Natural killer cell (primary cell): ENCODE measurements around the gene AGAP5. TPM values are rescaled to one million over a fixed set of nuclear protein-coding genes. Genes with fewer than 3 reads are reported as not detected.
A peak's percentile ranks its signal among the peaks of the same experiment; 100 is the strongest.

Experiments
- ATAC-seq, 3 donors: fragments of 150-1000 bp in 2 of 3; fragments of 200-7000 bp in 1 of 3; cut with Tn5 transposase; 1 replicate in 1 of 3; 2 replicates in 2 of 3; pipeline ENCODE4 v1.10.0; 2021; ENCODE audit warnings: mild to moderate bottlenecking in 2 of 3, moderate library complexity in 2 of 3
- DNase-seq, 2 donors: peaks; one replicate each; pipeline versions ENCODE4 v3.0.0 to v3.0.0-alpha.2; 2013 to 2021; ENCODE audit warnings: mixed read lengths in 1 of 2
- H3K27ac ChIP-seq: one replicate; pipeline ENCODE4 v1.5.1; 2013; ENCODE audit warnings: mild to moderate bottlenecking, low read length
- H3K27me3 ChIP-seq: one replicate; pipeline ENCODE4 v1.6.1; 2013; ENCODE audit warnings: low read length; ENCODE audit not compliant: control insufficient read depth, insufficient read depth
- H3K36me3 ChIP-seq: one replicate; pipeline ENCODE4 v1.6.1; 2013; ENCODE audit warnings: low read length; ENCODE audit not compliant: control insufficient read depth, insufficient read depth
- H3K4me1 ChIP-seq: one replicate; pipeline ENCODE4 v1.6.1; 2013; ENCODE audit warnings: low read length; ENCODE audit not compliant: control insufficient read depth, insufficient read depth
- H3K4me3 ChIP-seq: one replicate; pipeline ENCODE4 v1.5.1; 2013; ENCODE audit warnings: low read length
- H3K9me3 ChIP-seq: one replicate; pipeline ENCODE4 v1.6.1; 2013; ENCODE audit warnings: low read length; ENCODE audit not compliant: control insufficient read depth, insufficient read depth
- H3K27ac Mint-ChIP-seq, 2 donors: one replicate each; pipeline ENCODE4 v1.8.0; 2022; ENCODE audit warnings: mild to moderate bottlenecking in 2 of 2, mixed read lengths in 2 of 2, moderate library complexity in 1 of 2
- H3K27me3 Mint-ChIP-seq, 2 donors: one replicate each; pipeline ENCODE4 v1.8.0; 2022; ENCODE audit warnings: low read depth in 2 of 2, mixed read lengths in 2 of 2
- H3K36me3 Mint-ChIP-seq: one replicate; pipeline ENCODE4 v1.8.0; 2022; ENCODE audit warnings: mixed read lengths
- H3K4me1 Mint-ChIP-seq, 2 donors: one replicate each; pipeline ENCODE4 v1.8.0; 2022; ENCODE audit warnings: mixed read lengths in 2 of 2
- H3K4me3 Mint-ChIP-seq: one replicate; pipeline ENCODE4 v1.8.0; 2022; ENCODE audit warnings: mild to moderate bottlenecking, moderate library complexity, mixed read lengths
- H3K9me3 Mint-ChIP-seq, 2 donors: one replicate each; pipeline ENCODE4 v1.8.0; 2022; ENCODE audit warnings: mixed read lengths in 2 of 2
- WGBS: methylation state at CpG from one replicate; pipeline ENCODE4 v1.1.7; 2013; ENCODE audit warnings: missing lambda C conversion rate; ENCODE audit not compliant: insufficient coverage; 5-methylcytosine and 5-hydroxymethylcytosine counted together
- intact Hi-C: fragments of 100-400 bp; cut with micrococcal nuclease; formaldehyde crosslinking; loops from one replicate; pipeline ENCODE4 v1.14.2; 2022
- total RNA-seq, 4 donors: library from RNA; stranded (reverse); fragments of 120-200 nt in 1 of 4; gene quantifications; one replicate each; pipeline versions ENCODE4 v1.2.3 to v1.2.4, GENCODE V29; 2013 to 2022
- TF ChIP-seq, protein P1 (sequence below): fragments of 200-600 bp; IDR thresholded peaks from one replicate; pipeline ENCODE4 v1.8.0; 2022; ENCODE audit warnings: antibody characterized with exemption

AGAP5 gene
- total RNA-seq, 3 donors from 2014 or later (not counting 1 experiment from before 2014, with no cell fraction given) = 8.4 to 14.6 (median 9.4) TPM

DNA sequence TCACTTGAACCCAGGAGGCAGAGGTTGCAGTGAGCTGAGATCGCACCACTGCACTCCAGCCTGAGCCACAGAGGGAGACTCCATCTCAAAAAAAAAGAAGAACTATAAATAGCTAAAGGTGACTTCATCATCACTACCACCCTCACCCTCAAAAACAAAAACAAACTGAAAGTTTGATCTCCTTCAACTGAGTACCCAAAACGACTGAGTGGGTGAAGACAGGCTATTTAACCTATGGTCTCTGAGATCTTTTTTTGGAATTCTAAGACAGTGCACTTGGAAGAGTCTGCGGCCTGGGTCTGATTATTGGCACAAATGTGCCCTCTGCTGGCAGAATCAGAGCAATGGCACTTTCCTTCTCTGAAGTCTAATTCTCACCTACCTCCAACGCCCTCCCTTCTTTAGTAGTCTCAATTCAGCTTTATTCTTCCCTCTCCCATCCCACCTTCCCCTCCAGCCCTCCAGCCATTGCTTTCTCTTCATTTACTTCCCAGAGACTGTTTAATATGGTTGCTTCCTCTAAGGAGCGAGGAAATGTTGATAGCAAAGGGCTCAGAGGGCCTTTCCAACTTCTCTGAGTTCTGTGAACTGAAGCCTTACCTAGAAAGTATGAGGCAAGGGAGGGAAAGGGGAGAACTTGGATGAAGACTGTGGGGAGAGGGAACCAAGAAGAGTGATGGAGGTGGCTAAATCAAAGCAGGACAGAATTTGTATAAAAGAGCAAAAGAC is 53.7 kb downstream of the AGAP5 start:
- ATAC-seq = peak; percentile 62 to 84 (median 84)
- TF ChIP-seq, protein P1, sequence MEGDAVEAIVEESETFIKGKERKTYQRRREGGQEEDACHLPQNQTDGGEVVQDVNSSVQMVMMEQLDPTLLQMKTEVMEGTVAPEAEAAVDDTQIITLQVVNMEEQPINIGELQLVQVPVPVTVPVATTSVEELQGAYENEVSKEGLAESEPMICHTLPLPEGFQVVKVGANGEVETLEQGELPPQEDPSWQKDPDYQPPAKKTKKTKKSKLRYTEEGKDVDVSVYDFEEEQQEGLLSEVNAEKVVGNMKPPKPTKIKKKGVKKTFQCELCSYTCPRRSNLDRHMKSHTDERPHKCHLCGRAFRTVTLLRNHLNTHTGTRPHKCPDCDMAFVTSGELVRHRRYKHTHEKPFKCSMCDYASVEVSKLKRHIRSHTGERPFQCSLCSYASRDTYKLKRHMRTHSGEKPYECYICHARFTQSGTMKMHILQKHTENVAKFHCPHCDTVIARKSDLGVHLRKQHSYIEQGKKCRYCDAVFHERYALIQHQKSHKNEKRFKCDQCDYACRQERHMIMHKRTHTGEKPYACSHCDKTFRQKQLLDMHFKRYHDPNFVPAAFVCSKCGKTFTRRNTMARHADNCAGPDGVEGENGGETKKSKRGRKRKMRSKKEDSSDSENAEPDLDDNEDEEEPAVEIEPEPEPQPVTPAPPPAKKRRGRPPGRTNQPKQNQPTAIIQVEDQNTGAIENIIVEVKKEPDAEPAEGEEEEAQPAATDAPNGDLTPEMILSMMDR = peak; percentile 85

DNA sequence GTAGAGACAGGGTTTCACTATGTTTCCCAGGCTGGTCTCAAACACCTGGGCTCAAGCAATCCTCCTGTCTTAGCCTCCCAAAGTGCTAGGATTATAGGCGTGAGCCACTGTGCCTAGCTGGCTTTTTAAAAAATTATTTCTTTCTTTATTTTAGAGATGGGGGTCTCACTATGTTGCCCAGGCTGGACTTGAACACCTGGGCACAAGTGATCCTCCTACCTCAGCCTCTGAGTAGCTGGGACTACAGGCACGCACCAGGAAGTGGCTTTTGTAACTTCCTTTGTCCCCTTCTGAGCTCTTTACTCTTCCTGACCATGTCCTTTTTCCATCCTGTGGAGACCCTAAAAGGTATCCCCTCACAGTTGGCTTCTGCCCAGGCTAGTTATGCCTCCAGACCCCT is 54.5 kb downstream of the AGAP5 start:
- no peaks in the 10 kb centered on the region for H3K27me3 ChIP-seq
- no peak for ATAC-seq
- H3K9me3 Mint-ChIP-seq = no peaks in the 10 kb centered on the region
- H3K4me3 Mint-ChIP-seq = no peak overlapping the region
- TF ChIP-seq, protein P1 = no peak
- H3K27ac ChIP-seq = no peak overlapping the region
- peaks cover 0 to 3% of the 10 kb centered on the region in 2 donors for H3K27me3 Mint-ChIP-seq
- H3K36me3 ChIP-seq = no peaks in the 10 kb centered on the region
- H3K4me1 ChIP-seq = peaks cover 13% of the 10 kb centered on the region
- H3K4me3 ChIP-seq = no peak overlapping the region
- H3K4me1 Mint-ChIP-seq = peaks cover 0 to 15% of the 10 kb centered on the region in 2 donors
- H3K36me3 Mint-ChIP-seq = no peaks in the 10 kb centered on the region
- DNase-seq = no peak
- peak overlapping the region in 1 of 2 donors; percentile 2 for H3K27ac Mint-ChIP-seq
- 61% methylated on average over 2 of the region's 2 CpGs for WGBS
- intact Hi-C loops = no loop called here
- H3K9me3 ChIP-seq = no peaks in the 10 kb centered on the region

More for the DNA sequence above, 53.7 kb downstream of the AGAP5 start:
- no peaks in the 10 kb centered on the region for H3K9me3 ChIP-seq
- Mint-ChIP-seq H3K27me3 (peaks cover 0 to 3% of the 10 kb centered on the region in 2 donors), H3K36me3 (no peaks in the 10 kb centered on the region), H3K27ac (peak overlapping the region in 1 of 2 donors; percentile 2), H3K4me1 (peaks cover 0 to 15% of the 10 kb centered on the region in 2 donors), H3K9me3 (no peaks in the 10 kb centered on the region), H3K4me3 (peak overlapping the region; percentile 55)
- H3K36me3 ChIP-seq = no peaks in the 10 kb centered on the region
- H3K27ac ChIP-seq = no peak overlapping the region
- intact Hi-C loops = loop anchor here (1.0 kb wide), 2 partner anchors 115 to 380 kb away; no protein-coding TSS in a partner anchor
- peak in 1 of 2 donors; percentile 82 for DNase-seq
- H3K27me3 ChIP-seq = no peaks in the 10 kb centered on the region
- WGBS = 29% methylated on average over 5 of the region's 5 CpGs
- H3K4me3 ChIP-seq = no peak overlapping the region
- peaks cover 14% of the 10 kb centered on the region for H3K4me1 ChIP-seq

DNA sequence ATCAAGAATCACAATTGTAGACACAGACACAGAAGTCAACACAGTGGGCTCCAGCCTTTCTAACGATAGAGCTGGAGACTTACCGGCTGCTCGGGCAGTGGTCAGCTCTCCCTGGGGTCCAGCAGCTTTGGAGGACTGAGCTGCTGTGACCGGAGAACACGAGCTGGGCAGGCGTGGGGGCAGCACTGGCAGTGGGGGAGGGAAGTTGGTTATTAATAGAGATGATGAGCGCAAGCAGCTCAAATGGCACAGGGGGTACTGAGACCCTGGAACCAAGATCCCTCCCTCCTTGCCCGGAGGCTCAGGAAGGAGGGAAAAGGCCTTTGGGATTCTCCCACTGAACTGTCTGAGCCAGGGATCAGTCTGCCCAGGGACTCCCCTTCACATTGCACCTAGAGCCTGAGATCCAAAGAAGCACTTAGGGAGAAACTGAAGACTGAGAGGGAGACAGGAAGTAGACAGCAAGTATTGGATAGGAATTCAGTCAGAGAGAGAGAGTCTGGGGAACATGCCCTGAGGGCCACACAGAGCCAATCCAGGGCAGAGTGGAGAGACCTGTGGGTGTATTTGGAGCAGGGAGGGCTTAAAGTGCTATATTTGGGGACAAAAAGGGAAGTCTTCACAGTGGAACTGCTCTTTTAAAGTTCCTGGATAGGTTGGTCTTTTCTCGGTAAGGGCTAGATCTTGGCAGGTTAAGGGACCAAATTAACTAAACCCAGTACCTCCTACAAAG is 56.4 kb downstream of the AGAP5 start, which contains the start of gene MYOZ1:
Gene MYOZ1 (minus strand): TSS at position 147 of the 733 bp plus-strand sequence. CDS start 1,457 bp downstream, outside the sequence.
- TF ChIP-seq, protein P1 = no peak

More for the DNA sequence above, 56.4 kb downstream of the AGAP5 start, which contains the start of gene MYOZ1:
- H3K4me1 Mint-ChIP-seq = no peaks in the 10 kb centered on the region
- H3K27me3 Mint-ChIP-seq = peaks cover 0 to 3% of the 10 kb centered on the region in 2 donors
- H3K27me3 ChIP-seq = no peaks in the 10 kb centered on the region
- no peaks in the 10 kb centered on the region for H3K36me3 ChIP-seq
- 91% methylated on average over 8 of the region's 9 CpGs for WGBS
- H3K9me3 Mint-ChIP-seq = no peaks in the 10 kb centered on the region
- H3K9me3 ChIP-seq = no peaks in the 10 kb centered on the region
- no peaks in the 10 kb centered on the region for H3K4me1 ChIP-seq
- no peaks in the 10 kb centered on the region for H3K36me3 Mint-ChIP-seq
- no peak within 1 kb of the TSS for H3K27ac ChIP-seq
- intact Hi-C loops = no loop called here
- no peak for ATAC-seq
- no peak within 1 kb of the TSS for H3K4me3 ChIP-seq
- H3K27ac Mint-ChIP-seq = no peak within 1 kb of the TSS
- no peak for DNase-seq
- H3K4me3 Mint-ChIP-seq = no peak within 1 kb of the TSS
